H9 (cell line): ENCODE data around the gene ZNF423. TPM values are rescaled to one million over a fixed set of nuclear protein-coding genes. Genes with fewer than 3 reads are reported as not detected.

Experiments used
- DNase-seq: peaks from one replicate; pipeline ENCODE4 v3.0.0-alpha.2; 2017
- H2AFZ ChIP-seq: one replicate; pipeline ENCODE4 v1.6.1; 2013; ENCODE audit warnings: mild to moderate bottlenecking, low read length, control low read depth, moderate library complexity
- H2AK5ac ChIP-seq: 2 replicates; pipeline ENCODE4 v1.6.1; 2013; ENCODE audit warnings: low read length, control low read depth, mixed read lengths; ENCODE audit not compliant: insufficient read length
- H2BK120ac ChIP-seq: one replicate; pipeline ENCODE4 v1.6.1; 2013; ENCODE audit warnings: low read depth, mild to moderate bottlenecking, low read length, control low read depth, inconsistent platforms; ENCODE audit not compliant: poor library complexity, severe bottlenecking
- H2BK12ac ChIP-seq: 2 replicates; pipeline ENCODE4 v1.6.1; 2013; ENCODE audit warnings: low read length, control low read depth, mixed read lengths, low read depth; ENCODE audit not compliant: insufficient read length
- H2BK15ac ChIP-seq: 2 replicates; pipeline ENCODE4 v1.6.1; 2013; ENCODE audit warnings: low read depth, low read length, control low read depth
- H2BK20ac ChIP-seq: one replicate; pipeline ENCODE4 v1.6.1; 2013; ENCODE audit warnings: low read depth, mild to moderate bottlenecking, low read length, control low read depth, inconsistent platforms; ENCODE audit not compliant: poor library complexity, severe bottlenecking
- H2BK5ac ChIP-seq: 2 replicates; pipeline ENCODE4 v1.6.1; 2013; ENCODE audit warnings: low read length, control low read depth, mixed read lengths; ENCODE audit not compliant: insufficient read length
- H3K14ac ChIP-seq: 2 replicates; pipeline ENCODE4 v1.6.1; 2013; ENCODE audit warnings: low read length, control low read depth; ENCODE audit not compliant: insufficient read depth
- H3K18ac ChIP-seq: 2 replicates; pipeline ENCODE4 v1.6.1; 2013; ENCODE audit warnings: low read depth, mild to moderate bottlenecking, mixed read lengths, low read length, control low read depth; ENCODE audit not compliant: insufficient read length
- H3K23ac ChIP-seq: 2 replicates; pipeline ENCODE4 v1.6.1; 2013; ENCODE audit warnings: low read length, control low read depth, mixed read lengths, low read depth; ENCODE audit not compliant: insufficient read length
- H3K23me2 ChIP-seq: 2 replicates; pipeline ENCODE4 v1.6.1; 2013; ENCODE audit warnings: low read depth, mild to moderate bottlenecking, mixed read lengths, low read length, control low read depth; ENCODE audit not compliant: insufficient read length, poor library complexity, severe bottlenecking
- H3K27ac ChIP-seq: 2 replicates; pipeline ENCODE4 v1.5.1; 2013; ENCODE audit warnings: low read length, control low read depth, mixed read lengths, low read depth; ENCODE audit not compliant: insufficient read length
- H3K27me3 ChIP-seq: 2 replicates; pipeline ENCODE4 v1.6.1; 2013; ENCODE audit warnings: low read length, control low read depth, inconsistent platforms; ENCODE audit not compliant: insufficient read depth
- H3K4ac ChIP-seq: 2 replicates; pipeline ENCODE4 v1.6.1; 2013; ENCODE audit warnings: low read depth, mild to moderate bottlenecking, control low read depth, inconsistent platforms, low read length, moderate library complexity
- H3K4me1 ChIP-seq: 2 replicates; pipeline ENCODE4 v1.6.1; 2013; ENCODE audit warnings: low read length, control low read depth, inconsistent platforms; ENCODE audit not compliant: insufficient read depth
- H3K4me2 ChIP-seq: 2 replicates; pipeline ENCODE4 v1.6.1; 2013; ENCODE audit warnings: low read length, control low read depth, mixed read lengths; ENCODE audit not compliant: insufficient read length, insufficient read depth
- H3K56ac ChIP-seq: 2 replicates; pipeline ENCODE4 v1.6.1; 2013; ENCODE audit warnings: low read depth, mild to moderate bottlenecking, mixed read lengths, low read length, control low read depth; ENCODE audit not compliant: insufficient read length
- H3K79me1 ChIP-seq: 2 replicates; pipeline ENCODE4 v1.6.1; 2013; ENCODE audit warnings: low read depth, mild to moderate bottlenecking, moderate library complexity, low read length, control low read depth, inconsistent platforms; ENCODE audit not compliant: insufficient read depth, poor library complexity, severe bottlenecking
- H3K79me2 ChIP-seq: 2 replicates; pipeline ENCODE4 v1.6.1; 2013; ENCODE audit warnings: low read length, control low read depth, inconsistent platforms; ENCODE audit not compliant: insufficient read depth
- H3K9ac ChIP-seq: 2 replicates; pipeline ENCODE4 v1.6.1; 2013; ENCODE audit warnings: low read length, control low read depth, mixed read lengths; ENCODE audit not compliant: insufficient read length; ENCODE audit errors: extremely low read depth
- H3K9me3 ChIP-seq: one replicate; pipeline ENCODE4 v1.6.1; 2013; ENCODE audit warnings: low read depth, low read length, inconsistent platforms; ENCODE audit not compliant: control insufficient read depth
- H3T11ph ChIP-seq: one replicate; pipeline ENCODE4 v1.6.1; 2013; ENCODE audit warnings: mild to moderate bottlenecking, low read length, control low read depth, inconsistent platforms
- H4K20me1 ChIP-seq: one replicate; pipeline ENCODE4 v1.6.1; 2013; ENCODE audit not compliant: control insufficient read depth, insufficient read length, insufficient read depth
- H4K5ac ChIP-seq: 2 replicates; pipeline ENCODE4 v1.6.1; 2013; ENCODE audit warnings: low read depth, mild to moderate bottlenecking, mixed read lengths, low read length, control low read depth; ENCODE audit not compliant: insufficient read length
- H4K8ac ChIP-seq: replicated peaks from 2 replicates; pipeline ENCODE4 v1.6.1; 2013; ENCODE audit warnings: low read length, control low read depth, mixed read lengths, low read depth; ENCODE audit not compliant: insufficient read length
- H4K91ac ChIP-seq: 2 replicates; pipeline ENCODE4 v1.6.1; 2013; ENCODE audit warnings: low read depth, mild to moderate bottlenecking, moderate library complexity, mixed read lengths, low read length, control low read depth; ENCODE audit not compliant: insufficient read length
- H3K27ac Mint-ChIP-seq, 3 experiments: 2 replicates in 2 of 3; 3 replicates in 1 of 3; pipeline ENCODE4 v1.8.0; 2020 to 2021; ENCODE audit warnings: mixed read lengths in 3 of 3, mild to moderate bottlenecking in 1 of 3, moderate library complexity in 1 of 3
- H3K27me3 Mint-ChIP-seq: 2 replicates; pipeline ENCODE4 v1.8.0; 2021; ENCODE audit warnings: low read depth, mild to moderate bottlenecking, moderate library complexity, mixed read lengths
- H3K36me3 Mint-ChIP-seq, 3 experiments: 2 replicates in 2 of 3; 3 replicates in 1 of 3; pipeline ENCODE4 v1.8.0; 2020 to 2021; ENCODE audit warnings: low read depth in 3 of 3, mixed read lengths in 3 of 3; ENCODE audit not compliant: insufficient read depth in 1 of 3
- H3K4me1 Mint-ChIP-seq, 2 experiments: 2 replicates each; pipeline ENCODE4 v1.8.0; 2020; ENCODE audit warnings: mixed read lengths in 2 of 2
- H3K4me3 Mint-ChIP-seq, 2 experiments: 2 replicates in 1 of 2; 3 replicates in 1 of 2; pipeline ENCODE4 v1.8.0; 2020 to 2021; ENCODE audit warnings: mild to moderate bottlenecking in 2 of 2, mixed read lengths in 2 of 2, moderate library complexity in 1 of 2
- H3K9me3 Mint-ChIP-seq, 2 experiments: 2 replicates in 1 of 2; 3 replicates in 1 of 2; pipeline ENCODE4 v1.8.0; 2020; ENCODE audit warnings: mild to moderate bottlenecking in 2 of 2, mixed read lengths in 2 of 2, moderate library complexity in 1 of 2
- CTCF ChIP-seq: fragments of 200-600 bp; sonication (generic); conservative IDR thresholded peaks from 3 replicates; pipeline ENCODE4 v1.8.0; 2021; ENCODE audit warnings: antibody characterized with exemption, mild to moderate bottlenecking
- WGBS: extraction: QIAGEN DNeasy Blood & Tissue Kit; methylation state at CpG from one replicate; pipeline ENCODE4 v1.1.7; 2013; ENCODE audit warnings: missing lambda C conversion rate, low lambda C conversion rate, mixed read lengths; ENCODE audit not compliant: insufficient read length; ENCODE audit errors: extremely low coverage; 5-methylcytosine and 5-hydroxymethylcytosine counted together
- total RNA-seq: library from RNA; stranded (reverse); gene quantifications from 2 replicates; pipeline ENCODE4 v1.2.1, GENCODE V29; 2021

The ZNF423 gene
- total RNA-seq, 1 experiment from 2014 or later: 51.5 TPM

- Histone ChIP-seq H3K23me2 (no peaks in the 10 kb centered on the region), H3K4me1 (no peaks in the 10 kb centered on the region), H2BK5ac (no peak overlapping the region), H3T11ph (no peak overlapping the region), H2AK5ac (no peak overlapping the region), H3K4me2 (no peak overlapping the region), H2BK20ac (no peak overlapping the region), H3K27me3 (no peaks in the 10 kb centered on the region), H2BK12ac (no peak overlapping the region), H2AFZ (no peak overlapping the region), H3K9me3 (no peaks in the 10 kb centered on the region), H2BK15ac (no peak overlapping the region), H3K14ac (no peak overlapping the region), H3K23ac (no peak overlapping the region), H4K8ac (no peak overlapping the region), H2BK120ac (no peak overlapping the region), H3K4ac (no peak overlapping the region), H3K9ac (no peak overlapping the region), H3K18ac (no peak overlapping the region), H3K27ac (no peak overlapping the region), H3K79me1 (no peaks in the 10 kb centered on the region), H3K56ac (no peak overlapping the region), H4K20me1 (no peaks in the 10 kb centered on the region), H4K91ac (no peak overlapping the region), H4K5ac (no peak overlapping the region), H3K79me2 (no peaks in the 10 kb centered on the region)
- Mint-ChIP-seq H3K4me1 (peaks cover 11 to 19% of the 10 kb centered on the region in 2 experiments), H3K36me3 (peaks cover 0 to 4% (median 3%) of the 10 kb centered on the region in 3 experiments; a peak in 2 of 7 replicates), H3K4me3 (peak overlapping the region in 1 of 2 experiments; percentile 62; a peak in 3 of 5 replicates), H3K9me3 (no peaks in the 10 kb centered on the region; a peak in 1 of 5 replicates), H3K27ac (peak overlapping the region in 2 of 3 experiments; percentile 21 to 87; a peak in 2 of 7 replicates), H3K27me3 (peaks cover 2% of the 10 kb centered on the region; the same call in 1 of the 2 replicates)
- no CpG with 5 or more reads among the region's 20 CpGs for WGBS
- TF ChIP-seq CTCF: no peak
- no peak for DNase-seq
These were observed 364.7 kb downstream of the ZNF423 start for GRCh38 chr16:49491106-49491670.
